OCI-LY7 (cell line): ENCODE results near the gene ACOXL.

Experiments
- CTCF ChIP-seq: fragments of 200-600 bp; sonication (generic); conservative IDR thresholded peaks from 2 replicates; pipeline ENCODE4 v1.5.1; 2014; ENCODE audit warnings: mild to moderate bottlenecking, antibody characterized with exemption, low read length, moderate library complexity, mixed read lengths
- EZH2phosphoT487 ChIP-seq: fragments of 200-600 bp; sonication (generic); IDR thresholded peaks from 2 replicates; pipeline ENCODE4 v1.6.1; 2018; ENCODE audit warnings: low read depth, borderline replicate concordance, mild to moderate bottlenecking, mixed run types, antibody characterized with exemption, low read length, moderate library complexity, mixed read lengths

- no peak for TF ChIP-seq CTCF
- TF ChIP-seq EZH2phosphoT487, result no peak
Observed at GRCh38 chr2:110934948-110935347, 202.6 kb downstream of the ACOXL start.
